GM21825 (cell line): ENCODE results near the gene TMEM272.
A peak's percentile ranks its signal among the peaks of the same experiment; 100 is the strongest.

ENCODE experiments used
- ATAC-seq: cut with Tn5 transposase; IDR thresholded peaks from one replicate; pipeline ENCODE4 v1.9.1; 2021; ENCODE audit warnings: mild to moderate bottlenecking, moderate library complexity; ENCODE audit not compliant: unreplicated experiment

TMEM272 gene

GRCh38 chr13:51783428-51784094 is 61.4 kb downstream of the TMEM272 start:
- ATAC-seq = no peak

GRCh38 chr13:51782026-51782710 is 62.8 kb downstream of the TMEM272 start:
- ATAC-seq = no peak

- ATAC-seq = peak; percentile 53
These were observed 63.5 kb downstream of the TMEM272 start for GRCh38 chr13:51781246-51782022.

GRCh38 chr13:51780099-51780498 is 64.9 kb downstream of the TMEM272 start:
- no peak for ATAC-seq

DNA sequence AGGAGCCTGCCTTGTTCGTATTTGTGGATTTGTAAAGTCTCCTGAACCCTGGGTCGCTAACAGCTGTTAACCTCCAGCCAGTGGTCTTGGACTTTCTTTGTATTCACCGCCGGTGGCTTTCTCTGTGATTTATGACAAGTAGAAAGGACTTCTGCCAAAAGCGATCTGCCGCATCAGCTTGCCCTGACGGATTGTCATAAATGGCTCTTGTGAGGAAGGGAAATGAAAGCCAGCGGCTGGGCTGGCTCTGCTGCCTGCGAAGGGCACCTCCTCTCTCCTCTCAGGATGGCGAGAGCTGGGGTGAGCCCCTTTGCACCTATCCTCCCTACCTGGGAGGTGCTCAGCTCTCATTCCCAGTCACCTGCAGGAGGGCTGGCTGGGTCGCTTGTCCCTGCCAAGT is 66.6 kb downstream of the TMEM272 start:
- no peak for ATAC-seq

GRCh38 chr13:51777921-51778320 is 67.1 kb downstream of the TMEM272 start:
- no peak for ATAC-seq

DNA sequence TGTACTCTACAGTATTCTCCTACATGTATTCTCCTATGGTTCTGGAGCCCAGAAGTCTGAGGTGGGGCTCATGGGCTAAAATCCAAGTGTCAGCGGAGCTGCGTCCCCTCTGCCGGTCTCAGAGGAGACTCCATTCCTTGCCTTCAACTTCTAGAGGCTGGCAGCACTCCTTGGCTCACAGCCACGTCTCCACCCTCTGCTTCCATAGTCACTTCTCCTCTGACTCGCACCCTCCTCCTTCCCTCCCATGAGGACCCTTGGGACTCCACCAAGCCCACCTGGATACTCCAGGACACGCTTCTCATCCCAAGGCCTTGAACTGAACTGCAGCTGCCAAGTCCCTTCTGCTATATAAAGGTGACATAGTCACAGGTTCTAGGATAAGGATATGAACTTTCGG is 68.8 kb downstream of the TMEM272 start:
- ATAC-seq = no peak

- ATAC-seq = no peak
These were observed 71.5 kb downstream of the TMEM272 start for GRCh38 chr13:51773515-51773914.

GRCh38 chr13:51772781-51773180 is 72.2 kb downstream of the TMEM272 start:
- ATAC-seq = no peak

DNA sequence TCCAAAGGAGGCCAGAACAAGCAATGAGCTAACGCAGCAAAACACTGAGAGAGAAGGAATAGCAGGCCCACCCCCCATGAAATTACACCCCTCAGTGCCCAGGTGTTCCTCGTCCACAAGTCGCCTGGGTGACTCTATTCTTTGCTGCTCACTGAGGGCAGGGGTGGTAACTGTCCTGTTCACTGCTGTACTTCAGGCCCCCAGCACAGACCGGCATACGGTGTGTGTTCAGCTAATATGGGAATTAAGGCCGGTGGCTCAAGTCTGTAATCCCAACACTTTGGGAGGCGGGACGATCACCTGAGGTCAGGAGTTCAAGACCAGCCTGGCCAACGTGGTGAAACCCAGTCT is 72.9 kb downstream of the TMEM272 start:
- ATAC-seq = no peak

DNA sequence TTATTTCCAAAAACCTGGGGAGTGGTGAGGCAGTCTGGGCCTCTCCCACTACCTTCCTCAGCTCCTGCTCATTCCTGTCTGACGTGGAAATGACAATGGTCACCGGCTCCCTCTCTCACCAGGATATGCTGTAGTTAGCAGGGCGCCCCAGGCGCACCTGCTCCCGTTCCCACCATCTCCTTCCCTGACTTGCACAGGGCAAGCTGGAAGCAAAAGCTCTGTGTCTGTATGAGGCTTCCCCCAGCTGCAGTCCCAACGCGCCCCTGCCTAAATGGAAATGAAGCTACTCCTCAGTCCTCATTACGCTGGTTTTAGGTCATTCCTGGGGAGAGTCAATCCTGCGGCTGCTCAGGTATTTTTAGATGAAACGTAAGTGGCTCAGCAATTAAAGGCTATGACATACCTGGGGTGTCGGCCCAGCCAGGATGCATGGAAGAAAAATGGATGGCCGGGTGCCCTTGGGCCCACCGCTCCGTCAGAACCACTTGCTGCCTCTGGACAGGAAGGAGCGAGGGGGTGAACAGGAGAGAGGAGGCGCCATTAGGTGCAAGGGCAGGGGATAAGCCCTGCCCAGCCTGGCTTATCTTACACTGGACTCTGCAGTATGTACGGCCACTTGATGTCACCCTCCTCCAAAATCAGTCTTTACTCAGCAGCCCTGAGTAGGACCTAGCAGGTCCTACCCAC is 73.4 kb downstream of the TMEM272 start:
- ATAC-seq = no peak

GRCh38 chr13:51770681-51771417 is 74.1 kb downstream of the TMEM272 start:
- no peak for ATAC-seq

- ATAC-seq = no peak
These were observed 74.8 kb downstream of the TMEM272 start for GRCh38 chr13:51770160-51770559.

GRCh38 chr13:51769455-51770127 is 75.4 kb downstream of the TMEM272 start:
- ATAC-seq = no peak

GRCh38 chr13:51768976-51769375 is 76.0 kb downstream of the TMEM272 start:
- ATAC-seq = no peak

DNA sequence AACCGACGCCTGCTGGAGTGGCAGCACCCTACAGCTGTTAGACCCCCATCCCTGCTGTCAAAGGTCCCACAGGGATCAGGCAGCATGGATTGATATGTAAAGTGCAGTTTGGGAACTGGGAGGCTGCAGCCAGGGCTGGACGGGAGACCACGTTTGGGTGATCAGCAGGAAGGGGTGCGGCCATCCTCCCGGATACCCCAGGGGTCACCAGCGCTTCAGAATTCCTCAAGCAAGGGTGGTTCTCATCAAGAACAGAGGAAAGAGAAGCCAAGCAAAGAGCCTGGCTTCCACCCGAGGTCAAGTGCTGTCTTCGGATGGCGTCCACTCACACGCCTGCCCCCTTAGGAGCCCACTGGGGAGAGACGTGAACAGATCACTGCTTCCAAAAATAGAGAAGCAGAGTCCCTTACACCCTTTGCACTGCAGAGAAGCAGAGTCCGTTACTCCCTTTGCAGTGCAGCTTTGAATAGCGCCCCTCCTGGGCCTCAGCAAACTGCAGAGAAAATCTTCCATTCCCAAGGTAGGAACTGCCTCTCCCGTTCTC is 76.5 kb downstream of the TMEM272 start:
- ATAC-seq = no peak

DNA sequence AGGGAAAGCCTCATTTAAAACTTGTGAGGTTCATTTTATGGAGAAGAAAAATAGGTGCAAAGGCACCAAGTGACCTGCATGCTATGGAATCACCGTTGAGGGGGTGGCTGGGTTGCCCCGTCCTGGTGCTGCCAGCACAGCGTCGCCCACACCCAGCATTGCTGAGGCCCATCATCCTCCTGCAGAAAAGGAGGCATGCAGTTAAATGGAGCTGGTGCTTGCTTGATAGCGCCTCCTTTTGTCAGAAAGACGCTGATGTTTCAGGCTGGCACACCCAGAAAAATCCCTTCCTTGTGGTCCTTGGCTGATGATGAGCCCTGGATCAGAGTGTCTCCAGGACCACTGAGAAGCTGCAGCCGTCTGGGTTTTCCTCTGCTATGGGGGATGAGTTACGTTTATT is 77.9 kb downstream of the TMEM272 start:
- no peak for ATAC-seq

GRCh38 chr13:51765142-51765515 is 79.8 kb downstream of the TMEM272 start:
- no peak for ATAC-seq

DNA sequence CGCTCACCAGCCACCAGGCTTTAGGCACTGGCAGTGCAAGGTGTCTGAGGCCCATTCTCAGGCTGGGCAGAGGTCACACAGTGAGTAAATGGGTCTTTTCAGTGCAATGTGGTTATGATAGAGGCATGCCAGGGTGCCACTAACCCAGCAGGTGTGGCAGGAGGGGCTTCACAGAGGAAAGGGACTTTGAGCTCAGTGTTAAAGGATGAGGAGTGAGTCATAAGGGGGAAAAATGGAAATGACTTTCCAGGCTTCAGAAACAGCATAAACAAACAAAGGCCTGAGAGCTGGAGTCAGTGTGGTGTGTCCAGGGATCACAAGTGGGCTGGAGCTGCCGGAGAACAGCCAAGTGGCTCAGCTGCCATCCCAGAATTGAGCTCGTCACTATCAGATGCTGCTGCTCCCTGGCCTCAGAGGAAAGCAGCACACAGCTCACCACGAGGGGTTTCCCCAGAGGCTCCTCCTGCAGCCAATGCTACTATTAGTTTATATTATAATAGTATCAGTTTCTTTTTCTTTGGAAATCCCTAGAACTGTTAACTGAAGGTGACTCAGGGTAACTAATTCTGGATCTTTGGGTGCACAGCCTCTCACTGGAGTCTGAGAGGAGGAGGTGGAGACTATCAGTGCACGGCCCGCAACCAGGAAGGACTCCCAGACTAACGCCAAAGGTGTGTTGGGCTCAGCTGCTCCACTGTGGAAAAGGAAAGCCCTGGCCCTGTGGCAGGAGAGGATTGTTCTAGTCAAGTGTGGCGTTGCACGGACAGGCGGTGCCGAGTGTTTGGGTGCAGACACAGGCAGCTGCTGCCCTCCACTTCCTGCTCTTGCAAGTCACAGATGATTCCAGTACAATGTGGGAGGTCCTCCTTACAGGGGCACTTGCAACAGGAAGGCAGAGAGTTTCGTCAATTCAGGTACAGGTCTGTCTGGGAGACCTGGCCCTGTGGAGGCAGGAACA is 80.5 kb downstream of the TMEM272 start:
- ATAC-seq = peak; percentile 78
